Endodermal cell (in vitro differentiated cells): ENCODE measurements around the gene KIDINS220. TPM values are rescaled to one million over a fixed set of nuclear protein-coding genes. Genes with fewer than 3 reads are reported as not detected.

Experiments
- DNase-seq: peaks from one replicate; pipeline ENCODE4 v3.0.0-alpha.2; 2017
- H3K27ac ChIP-seq: 2 replicates; pipeline ENCODE4 v1.5.1; 2013; ENCODE audit warnings: mild to moderate bottlenecking, low read depth, low read length, moderate library complexity
- H3K27me3 ChIP-seq: 2 replicates; pipeline ENCODE4 v1.6.1; 2013; ENCODE audit warnings: mild to moderate bottlenecking, low read length, moderate library complexity; ENCODE audit not compliant: insufficient read depth, control insufficient read depth, poor library complexity, severe bottlenecking
- H3K36me3 ChIP-seq: 2 replicates; pipeline ENCODE4 v1.7.0; 2013; ENCODE audit warnings: mild to moderate bottlenecking, low read length, moderate library complexity; ENCODE audit not compliant: control insufficient read depth, insufficient read depth
- H3K4me1 ChIP-seq: one replicate; pipeline ENCODE4 v1.7.0; 2013; ENCODE audit warnings: low read length; ENCODE audit not compliant: control insufficient read depth, insufficient read depth
- H3K4me3 ChIP-seq: 2 replicates; pipeline ENCODE4 v1.5.1; 2013; ENCODE audit warnings: mild to moderate bottlenecking, low read length, moderate library complexity
- H3K9ac ChIP-seq: 2 replicates; pipeline ENCODE4 v1.6.1; 2013; ENCODE audit warnings: mild to moderate bottlenecking, low read length, moderate library complexity; ENCODE audit not compliant: poor library complexity, severe bottlenecking; ENCODE audit errors: extremely low read depth
- H3K9me3 ChIP-seq: 2 replicates; pipeline ENCODE4 v1.6.1; 2013; ENCODE audit warnings: mild to moderate bottlenecking, low read length, moderate library complexity; ENCODE audit not compliant: control insufficient read depth
- H3K27ac Mint-ChIP-seq: 2 replicates; pipeline ENCODE4 v1.8.0; 2020; ENCODE audit warnings: mixed read lengths
- H3K27me3 Mint-ChIP-seq: 2 replicates; pipeline ENCODE4 v1.8.0; 2021; ENCODE audit warnings: mild to moderate bottlenecking, mixed read lengths; ENCODE audit not compliant: insufficient read depth
- H3K36me3 Mint-ChIP-seq: 2 replicates; pipeline ENCODE4 v1.8.0; 2020; ENCODE audit warnings: low read depth, mixed read lengths
- H3K4me1 Mint-ChIP-seq: 2 replicates; pipeline ENCODE4 v1.8.0; 2020; ENCODE audit warnings: mixed read lengths
- H3K4me3 Mint-ChIP-seq: 2 replicates; pipeline ENCODE4 v1.8.0; 2020; ENCODE audit warnings: mild to moderate bottlenecking, moderate library complexity, mixed read lengths
- H3K9me3 Mint-ChIP-seq: 2 replicates; pipeline ENCODE4 v1.8.0; 2020; ENCODE audit warnings: mild to moderate bottlenecking, mixed read lengths
- WGBS, 2 experiments: methylation state at CpG; one replicate each; pipeline versions ENCODE4 v1.1.5 to v1.1.7; 2013; ENCODE audit warnings: missing lambda C conversion rate in 2 of 2, mixed read lengths in 1 of 2; ENCODE audit not compliant: insufficient coverage in 1 of 2, insufficient read length in 1 of 2; 5-methylcytosine and 5-hydroxymethylcytosine counted together
- total RNA-seq, 2 donors: library from RNA; stranded (reverse); fragmentation: NEBNext Ultra II Directional in 1 of 2; extraction: Animal tissue kit (Norgen Biotek cat#: 25700) in 1 of 2; gene quantifications; 2 replicates in 1 of 2; 3 replicates in 1 of 2; pipeline ENCODE4 v1.2.1, GENCODE V29; 2021
- TF ChIP-seq, protein P1 (sequence below): fragments of 200-600 bp; sonication (generic); conservative IDR thresholded peaks from 2 replicates; pipeline ENCODE4 v1.5.0; 2021; ENCODE audit warnings: antibody characterized with exemption, mild to moderate bottlenecking

KIDINS220 gene
- total RNA-seq, 2 donors from 2014 or later = 33.8 to 35.2 TPM

DNA sequence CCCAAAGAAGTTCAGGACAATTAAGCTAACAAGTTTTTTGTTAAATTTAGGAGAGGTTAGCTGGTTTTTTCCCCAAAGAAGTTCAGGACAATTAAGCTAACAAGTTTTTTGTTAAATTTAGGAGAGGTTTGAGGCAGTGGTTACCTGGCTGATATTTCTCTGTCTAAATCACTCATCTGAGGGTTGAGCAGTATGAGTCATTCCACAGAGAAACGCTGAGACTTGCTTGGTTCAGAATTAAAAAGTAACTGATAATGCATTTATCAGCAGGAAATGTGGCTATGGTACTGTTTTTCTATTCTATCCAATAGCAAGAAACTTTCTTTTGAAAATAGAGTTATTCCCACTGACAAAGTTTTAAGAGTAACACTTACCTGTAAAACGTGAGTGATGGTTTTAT is 22.8 kb upstream of the KIDINS220 start:
- Mint-ChIP-seq H3K27me3 (no peaks in the 10 kb centered on the region), H3K27ac (no peak overlapping the region), H3K9me3 (no peaks in the 10 kb centered on the region), H3K4me1 (no peaks in the 10 kb centered on the region), H3K4me3 (no peak overlapping the region), H3K36me3 (peaks cover 43% of the 10 kb centered on the region)
- H3K9ac ChIP-seq = no peak overlapping the region
- H3K27ac ChIP-seq = no peak overlapping the region
- H3K4me3 ChIP-seq = no peak overlapping the region
- DNase-seq = no peak
- H3K9me3 ChIP-seq = no peaks in the 10 kb centered on the region
- 82% methylated on average over 2 of the region's 2 CpGs; no CpG with 5 or more reads in 1 of the 2 experiments for WGBS, 2 experiments
- no peaks in the 10 kb centered on the region for H3K4me1 ChIP-seq
- H3K36me3 ChIP-seq = peaks cover 33% of the 10 kb centered on the region
- no peaks in the 10 kb centered on the region for H3K27me3 ChIP-seq
- TF ChIP-seq, protein P1, sequence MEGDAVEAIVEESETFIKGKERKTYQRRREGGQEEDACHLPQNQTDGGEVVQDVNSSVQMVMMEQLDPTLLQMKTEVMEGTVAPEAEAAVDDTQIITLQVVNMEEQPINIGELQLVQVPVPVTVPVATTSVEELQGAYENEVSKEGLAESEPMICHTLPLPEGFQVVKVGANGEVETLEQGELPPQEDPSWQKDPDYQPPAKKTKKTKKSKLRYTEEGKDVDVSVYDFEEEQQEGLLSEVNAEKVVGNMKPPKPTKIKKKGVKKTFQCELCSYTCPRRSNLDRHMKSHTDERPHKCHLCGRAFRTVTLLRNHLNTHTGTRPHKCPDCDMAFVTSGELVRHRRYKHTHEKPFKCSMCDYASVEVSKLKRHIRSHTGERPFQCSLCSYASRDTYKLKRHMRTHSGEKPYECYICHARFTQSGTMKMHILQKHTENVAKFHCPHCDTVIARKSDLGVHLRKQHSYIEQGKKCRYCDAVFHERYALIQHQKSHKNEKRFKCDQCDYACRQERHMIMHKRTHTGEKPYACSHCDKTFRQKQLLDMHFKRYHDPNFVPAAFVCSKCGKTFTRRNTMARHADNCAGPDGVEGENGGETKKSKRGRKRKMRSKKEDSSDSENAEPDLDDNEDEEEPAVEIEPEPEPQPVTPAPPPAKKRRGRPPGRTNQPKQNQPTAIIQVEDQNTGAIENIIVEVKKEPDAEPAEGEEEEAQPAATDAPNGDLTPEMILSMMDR = no peak

DNA sequence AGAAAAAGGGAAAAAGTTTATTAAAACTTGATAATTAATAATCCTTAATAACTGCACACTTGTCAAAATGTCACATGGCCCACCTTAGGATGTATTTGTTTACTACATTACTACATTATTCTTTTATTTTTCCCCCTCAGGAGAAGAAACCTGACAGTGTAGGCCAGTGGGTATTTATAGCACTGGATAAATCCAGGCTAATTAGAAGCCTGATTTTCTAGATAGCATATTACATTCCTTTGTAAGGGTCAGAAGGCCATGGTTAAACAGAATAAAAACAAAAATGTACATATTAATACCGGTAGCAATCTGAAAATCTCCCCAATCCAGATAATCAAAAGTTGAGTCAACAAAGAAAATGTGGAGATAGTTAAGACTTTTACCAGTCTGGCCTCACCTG is 21.5 kb upstream of the KIDINS220 start:
- no peaks in the 10 kb centered on the region for H3K27me3 Mint-ChIP-seq
- H3K27ac Mint-ChIP-seq = no peak overlapping the region
- H3K36me3 ChIP-seq = peaks cover 33% of the 10 kb centered on the region
- H3K9me3 Mint-ChIP-seq = no peaks in the 10 kb centered on the region
- TF ChIP-seq, protein P1 = no peak
- no peak overlapping the region for H3K27ac ChIP-seq
- no peak for DNase-seq
- H3K9ac ChIP-seq = no peak overlapping the region
- H3K36me3 Mint-ChIP-seq = peaks cover 38% of the 10 kb centered on the region
- no peaks in the 10 kb centered on the region for H3K4me1 ChIP-seq
- no peaks in the 10 kb centered on the region for H3K9me3 ChIP-seq
- H3K27me3 ChIP-seq = no peaks in the 10 kb centered on the region
- no peaks in the 10 kb centered on the region for H3K4me1 Mint-ChIP-seq
- H3K4me3 Mint-ChIP-seq = no peak overlapping the region
- H3K4me3 ChIP-seq = no peak overlapping the region
- 64% methylated on average over 1 of the region's 1 CpG; no CpG with 5 or more reads in 1 of the 2 experiments for WGBS, 2 experiments

DNA sequence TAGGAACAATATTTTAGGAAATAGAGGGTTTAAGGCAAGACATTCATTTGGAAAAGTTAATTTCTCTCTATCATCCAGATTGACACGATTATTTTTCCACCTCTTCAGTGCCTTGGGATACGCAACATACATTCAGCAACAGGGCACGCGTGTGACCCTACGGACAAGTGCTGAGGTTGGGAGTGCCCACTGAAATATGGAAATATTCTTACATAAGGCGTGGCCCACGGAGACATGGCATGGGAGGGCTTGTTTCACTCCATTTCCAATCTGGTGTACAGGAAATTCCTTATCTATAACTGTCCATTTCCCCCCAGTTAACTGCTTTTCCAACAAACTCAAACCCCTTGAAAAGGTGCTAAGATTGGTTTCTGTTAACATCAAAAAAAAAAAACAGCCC is 20.9 kb upstream of the KIDINS220 start:
- no peaks in the 10 kb centered on the region for H3K9me3 Mint-ChIP-seq
- H3K27ac Mint-ChIP-seq = no peak overlapping the region
- DNase-seq = no peak
- no peaks in the 10 kb centered on the region for H3K27me3 Mint-ChIP-seq
- H3K4me1 Mint-ChIP-seq = no peaks in the 10 kb centered on the region
- TF ChIP-seq, protein P1 = no peak
- H3K4me3 Mint-ChIP-seq = no peak overlapping the region
- Histone ChIP-seq H3K27me3 (no peaks in the 10 kb centered on the region), H3K9me3 (no peaks in the 10 kb centered on the region), H3K4me1 (no peaks in the 10 kb centered on the region), H3K36me3 (peaks cover 31% of the 10 kb centered on the region), H3K4me3 (no peak overlapping the region), H3K9ac (no peak overlapping the region), H3K27ac (no peak overlapping the region)
- WGBS, 2 experiments = 93 to 96% methylated on average over 5 to 7 of the region's 7 CpGs
- peaks cover 32% of the 10 kb centered on the region for H3K36me3 Mint-ChIP-seq
